CD4-positive, alpha-beta T cell treated with Interferon gamma for 1 hour (primary cell): Measurements from ENCODE around the gene VWA5B1.
"Not testable (repeated sequence)": the region's sequence is repeated elsewhere in the genome, so short reads cannot be mapped to it uniquely, and the experiment has no call there.

Experiments
- DNase-seq: peaks from one replicate; pipeline ENCODE4 v3.0.0-alpha.2; 2020

The VWA5B1 gene

GRCh38 chr1:20290624-20291597 lies at the start of gene VWA5B1:
Gene VWA5B1 (plus strand): TSS chr1:20290875. CDS start chr1:20310602, 19,727 bp downstream.
- DNase-seq = no peak

- DNase-seq = no peak
Observed at GRCh38 chr1:20242890-20243479, 47.7 kb upstream of the VWA5B1 start.

- DNase-seq = peak; percentile 5
Observed at GRCh38 chr1:20248971-20249612, 41.6 kb upstream of the VWA5B1 start.

GRCh38 chr1:20250340-20250989 lies 40.2 kb upstream of the VWA5B1 start:
- no peak for DNase-seq

GRCh38 chr1:20252587-20252986 lies 38.1 kb upstream of the VWA5B1 start:
- DNase-seq = no peak

GRCh38 chr1:20255666-20256065 lies 35.0 kb upstream of the VWA5B1 start:
- no peak for DNase-seq

GRCh38 chr1:20259646-20260045 lies 31.0 kb upstream of the VWA5B1 start:
- no peak for DNase-seq

GRCh38 chr1:20261095-20261494 lies 29.6 kb upstream of the VWA5B1 start:
- DNase-seq = no peak

- DNase-seq = no peak
Observed at GRCh38 chr1:20262810-20263534, 27.7 kb upstream of the VWA5B1 start.

GRCh38 chr1:20265250-20265649 lies 25.4 kb upstream of the VWA5B1 start:
- DNase-seq = no peak

- DNase-seq = no peak
Observed at GRCh38 chr1:20266141-20266540, 24.5 kb upstream of the VWA5B1 start.

GRCh38 chr1:20266642-20267041 lies 24.0 kb upstream of the VWA5B1 start:
- DNase-seq = no peak

- DNase-seq = no peak
Observed at GRCh38 chr1:20271498-20272400, 18.9 kb upstream of the VWA5B1 start.

GRCh38 chr1:20273716-20274115 lies 17.0 kb upstream of the VWA5B1 start:
- DNase-seq = not testable (repeated sequence)

GRCh38 chr1:20275319-20275925 lies 15.3 kb upstream of the VWA5B1 start:
- DNase-seq = no peak

GRCh38 chr1:20276485-20277159 lies 14.1 kb upstream of the VWA5B1 start:
- DNase-seq = no peak

GRCh38 chr1:20278692-20279130 lies 12.0 kb upstream of the VWA5B1 start:
- DNase-seq = no peak

GRCh38 chr1:20279509-20279908 lies 11.2 kb upstream of the VWA5B1 start:
- no peak for DNase-seq

- no peak for DNase-seq
Observed at GRCh38 chr1:20280341-20280740, 10.3 kb upstream of the VWA5B1 start.

- DNase-seq = no peak
Observed at GRCh38 chr1:20280906-20281305, 9.8 kb upstream of the VWA5B1 start.
